Measurements from ENCODE around the gene PA2G4. TPM values are rescaled to one million over a fixed set of nuclear protein-coding genes. Genes with fewer than 3 reads are reported as not detected.

PA2G4 gene
- 213 and 255 TPM in 2 replicates for total RNA-seq

DNA sequence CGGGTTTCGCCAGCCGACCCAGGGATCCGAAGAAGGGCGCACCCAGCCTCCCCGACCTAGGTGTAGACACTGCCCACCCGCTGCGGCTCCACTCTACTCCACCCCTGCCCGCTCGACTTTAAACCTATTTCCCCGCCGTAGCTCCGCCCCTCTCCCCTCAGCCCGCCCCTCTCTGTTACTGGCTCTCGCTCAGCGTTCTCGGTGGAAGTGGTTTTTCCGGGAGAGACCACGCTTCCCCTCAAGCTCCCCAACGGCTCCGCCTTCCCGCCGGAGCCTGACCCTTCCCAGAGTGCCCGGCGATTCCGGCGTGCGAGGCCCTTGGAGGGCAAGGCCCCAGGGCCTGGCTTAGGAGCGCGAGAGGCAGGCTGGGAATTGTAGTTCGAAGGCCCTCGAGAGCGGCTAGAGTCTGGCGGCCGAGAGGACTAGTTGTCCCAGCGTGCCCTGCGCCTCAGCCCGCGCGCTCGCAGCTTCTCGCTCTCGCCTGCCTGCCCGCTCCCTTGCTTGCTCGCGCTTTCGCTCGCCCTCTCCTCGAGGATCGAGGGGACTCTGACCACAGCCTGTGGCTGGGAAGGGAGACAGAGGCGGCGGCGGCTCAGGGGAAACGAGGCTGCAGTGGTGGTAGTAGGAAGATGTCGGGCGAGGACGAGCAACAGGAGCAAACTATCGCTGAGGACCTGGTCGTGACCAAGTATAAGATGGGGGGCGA is at the start of gene PA2G4:
Gene PA2G4, plus strand, starts transcription at position 451 of the 706 bp plus-strand sequence. Its CDS starts 179 bp downstream, at position 630.

DNA sequence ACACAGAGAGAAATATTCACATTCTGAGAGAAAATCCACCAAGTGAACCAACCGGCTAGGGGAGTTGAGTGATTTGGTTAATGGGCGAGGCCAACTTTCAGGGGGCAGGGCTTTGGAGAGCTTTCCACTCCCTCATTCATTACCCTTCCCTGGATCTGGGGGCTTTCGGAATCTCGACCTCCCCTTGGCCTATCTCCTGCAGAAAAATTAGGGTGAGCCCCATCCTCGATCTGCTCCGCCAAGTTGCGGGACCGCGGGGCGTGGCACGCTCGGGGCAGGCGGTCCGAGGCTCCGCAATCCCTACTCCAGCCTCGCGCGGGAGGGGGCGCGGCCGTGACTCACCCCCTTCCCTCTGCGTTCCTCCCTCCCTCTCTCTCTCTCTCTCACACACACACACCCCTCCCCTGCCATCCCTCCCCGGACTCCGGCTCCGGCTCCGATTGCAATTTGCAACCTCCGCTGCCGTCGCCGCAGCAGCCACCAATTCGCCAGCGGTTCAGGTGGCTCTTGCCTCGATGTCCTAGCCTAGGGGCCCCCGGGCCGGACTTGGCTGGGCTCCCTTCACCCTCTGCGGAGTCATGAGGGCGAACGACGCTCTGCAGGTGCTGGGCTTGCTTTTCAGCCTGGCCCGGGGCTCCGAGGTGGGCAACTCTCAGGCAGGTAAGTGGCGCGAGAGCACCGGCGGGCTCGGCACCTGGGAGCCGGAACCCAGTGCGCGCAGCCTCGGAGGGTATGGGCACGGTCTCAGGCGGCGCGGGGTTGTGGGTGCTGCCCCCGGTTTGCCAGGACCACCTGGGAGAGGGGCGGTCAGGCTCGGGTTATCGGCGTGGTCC is 24.4 kb upstream of the PA2G4 start, which contains the start of gene ERBB3:
Gene ERBB3, plus strand, starts transcription at position 443 of the 833 bp plus-strand sequence. Its CDS starts 136 bp downstream, at position 579.

DNA sequence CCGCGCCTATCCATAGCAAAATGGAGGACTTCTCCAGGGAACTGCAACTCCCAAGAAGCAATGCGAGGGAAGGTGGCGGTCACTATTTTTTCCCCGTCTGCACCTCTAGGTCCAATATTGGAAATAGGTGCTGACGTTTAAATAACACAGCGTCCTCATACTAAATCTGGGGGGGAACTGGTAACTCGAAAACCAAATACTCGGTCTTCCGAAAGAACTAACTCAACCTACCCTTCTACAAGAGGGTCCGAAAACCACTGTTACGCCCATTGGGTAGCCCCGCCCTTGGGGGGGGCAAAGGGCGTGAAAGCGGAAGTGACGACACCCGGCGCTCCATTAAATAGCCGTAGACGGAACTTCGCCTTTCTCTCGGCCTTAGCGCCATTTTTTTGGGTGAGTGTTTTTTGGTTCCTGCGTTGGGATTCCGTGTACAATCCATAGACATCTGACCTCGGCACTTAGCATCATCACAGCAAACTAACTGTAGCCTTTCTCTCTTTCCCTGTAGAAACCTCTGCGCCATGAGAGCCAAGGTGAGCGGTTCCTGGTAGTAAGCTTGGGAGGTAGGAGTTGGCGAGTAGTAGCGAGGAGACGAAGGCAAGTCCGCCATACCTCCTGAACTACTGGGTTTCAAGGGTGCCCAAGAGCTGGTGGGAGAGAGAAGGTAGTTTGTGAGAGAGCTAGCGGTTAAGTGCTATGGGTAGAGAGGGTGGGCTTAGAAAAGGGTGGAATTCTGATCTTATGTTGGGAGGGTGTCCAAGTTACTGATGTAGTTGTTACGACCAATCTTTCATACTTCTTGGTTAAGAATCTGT is 12.1 kb downstream of the PA2G4 start, which contains the start of gene RPL41:
Gene RPL41, plus strand, starts transcription at position 367 of the 815 bp plus-strand sequence.

DNA sequence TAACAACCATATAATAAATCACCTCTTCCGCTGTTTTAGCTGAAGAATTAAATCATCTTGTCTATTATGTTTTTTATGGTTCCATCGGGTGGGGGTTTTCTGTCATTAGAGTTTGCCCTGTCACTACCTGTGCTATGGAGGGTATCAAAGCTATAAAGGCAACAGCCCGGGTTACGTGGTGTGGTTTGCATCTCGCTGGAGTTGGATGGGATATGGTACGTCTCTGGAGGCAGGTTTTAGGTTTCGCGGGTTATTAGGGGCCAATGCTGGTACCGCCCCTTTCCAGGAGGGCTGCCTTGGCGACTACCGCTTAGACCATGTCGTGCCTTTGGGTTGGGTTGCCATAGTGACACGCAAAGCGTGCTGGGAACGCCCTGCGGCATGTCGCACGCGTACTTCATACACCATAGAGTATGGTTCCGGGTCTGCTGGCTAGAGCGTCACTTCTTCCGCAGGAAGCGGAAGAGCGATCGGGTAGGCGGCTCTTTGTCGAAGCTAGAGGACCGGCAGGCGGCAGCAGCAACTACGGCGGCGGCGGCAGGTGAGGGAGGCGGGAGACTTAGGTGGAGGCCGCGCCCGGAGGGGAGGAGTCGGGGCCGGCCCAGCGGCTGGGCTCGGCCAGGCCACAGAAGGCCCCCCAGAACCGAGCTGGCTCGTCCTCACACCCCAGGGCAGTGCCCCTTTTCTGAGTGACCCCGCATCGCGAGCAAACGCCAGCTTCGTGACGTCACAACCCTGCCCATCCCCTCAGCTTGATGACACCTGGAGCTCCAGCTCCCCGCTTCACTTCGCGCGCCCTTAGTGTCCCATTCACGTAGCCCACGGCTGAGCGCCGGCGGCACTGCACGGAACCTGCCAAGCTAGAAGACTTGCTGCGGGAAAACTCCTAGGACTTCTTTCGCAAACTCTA is 13.7 kb downstream of the PA2G4 start, which contains the start of gene ZC3H10:
Gene ZC3H10, plus strand, starts transcription at position 489 of the 910 bp plus-strand sequence. CDS start 2,297 bp downstream, outside the sequence.

DNA sequence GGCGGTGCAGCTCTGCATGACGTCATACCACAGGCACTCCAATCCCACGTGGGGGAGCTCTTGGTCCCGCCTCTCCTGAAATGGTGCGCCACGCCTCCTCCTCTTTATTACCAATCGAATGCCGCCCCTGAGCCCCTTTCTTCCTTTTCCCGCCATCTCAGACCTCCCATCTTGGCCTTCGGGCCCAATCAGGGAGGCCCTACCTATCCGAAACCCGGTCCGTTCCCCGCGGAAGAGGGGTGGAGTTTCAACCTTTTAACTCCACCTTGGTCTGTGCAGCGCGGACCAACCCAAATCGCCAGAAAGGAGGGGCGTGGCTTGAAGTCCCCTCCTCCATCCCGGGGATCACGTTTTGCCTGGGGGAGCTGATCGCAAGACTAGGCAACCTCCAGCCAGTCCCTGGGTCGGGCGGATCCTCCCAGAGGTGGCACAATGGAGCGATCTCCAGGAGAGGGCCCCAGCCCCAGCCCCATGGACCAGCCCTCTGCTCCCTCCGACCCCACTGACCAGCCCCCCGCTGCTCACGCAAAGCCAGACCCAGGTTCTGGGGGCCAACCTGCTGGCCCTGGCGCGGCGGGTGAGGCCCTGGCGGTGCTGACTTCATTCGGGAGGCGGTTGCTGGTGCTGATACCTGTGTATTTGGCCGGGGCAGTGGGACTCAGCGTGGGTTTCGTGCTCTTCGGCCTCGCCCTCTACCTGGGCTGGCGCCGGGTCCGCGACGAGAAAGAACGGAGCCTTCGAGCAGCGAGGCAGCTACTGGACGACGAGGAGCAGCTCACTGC is 23.7 kb downstream of the PA2G4 start, which contains the start of gene ESYT1:
Gene ESYT1, plus strand, starts transcription at position 380 of the 782 bp plus-strand sequence. Its CDS starts 53 bp downstream, at position 433.

DNA sequence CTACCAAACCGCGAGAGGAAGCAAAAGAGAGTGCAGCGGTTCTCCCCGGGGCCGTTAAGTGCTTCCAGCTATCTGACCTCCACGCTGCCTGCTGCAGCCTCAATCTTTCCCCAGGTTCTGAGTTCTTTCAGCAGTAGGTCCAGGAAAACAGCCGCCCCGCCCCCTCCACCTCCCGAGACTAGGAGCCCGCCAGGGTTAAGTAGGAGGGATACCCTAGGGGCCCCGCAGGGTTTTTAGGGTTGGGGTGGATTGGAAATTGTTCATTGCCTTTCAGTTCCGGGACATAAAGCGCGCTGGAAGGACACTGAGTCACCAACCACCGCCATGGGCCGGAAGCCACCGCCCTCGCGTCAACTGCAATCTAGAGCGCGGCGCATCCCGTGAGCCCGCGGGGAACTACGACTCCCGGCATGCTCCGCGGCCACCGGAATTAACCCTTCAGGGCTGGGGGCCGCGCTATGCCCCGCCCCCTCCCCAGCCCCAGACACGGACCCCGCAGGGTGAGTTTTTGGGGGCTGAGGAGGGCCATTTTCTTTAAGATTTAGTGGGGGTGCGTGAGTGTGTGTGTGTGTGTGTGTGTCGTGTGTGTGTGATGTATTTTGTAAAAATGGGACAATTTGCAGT is 47.9 kb downstream of the PA2G4 start, which contains the start of gene MYL6B:
Gene MYL6B, plus strand, starts transcription at position 456 of the 624 bp plus-strand sequence. CDS start 1,332 bp downstream, outside the sequence.

DNA sequence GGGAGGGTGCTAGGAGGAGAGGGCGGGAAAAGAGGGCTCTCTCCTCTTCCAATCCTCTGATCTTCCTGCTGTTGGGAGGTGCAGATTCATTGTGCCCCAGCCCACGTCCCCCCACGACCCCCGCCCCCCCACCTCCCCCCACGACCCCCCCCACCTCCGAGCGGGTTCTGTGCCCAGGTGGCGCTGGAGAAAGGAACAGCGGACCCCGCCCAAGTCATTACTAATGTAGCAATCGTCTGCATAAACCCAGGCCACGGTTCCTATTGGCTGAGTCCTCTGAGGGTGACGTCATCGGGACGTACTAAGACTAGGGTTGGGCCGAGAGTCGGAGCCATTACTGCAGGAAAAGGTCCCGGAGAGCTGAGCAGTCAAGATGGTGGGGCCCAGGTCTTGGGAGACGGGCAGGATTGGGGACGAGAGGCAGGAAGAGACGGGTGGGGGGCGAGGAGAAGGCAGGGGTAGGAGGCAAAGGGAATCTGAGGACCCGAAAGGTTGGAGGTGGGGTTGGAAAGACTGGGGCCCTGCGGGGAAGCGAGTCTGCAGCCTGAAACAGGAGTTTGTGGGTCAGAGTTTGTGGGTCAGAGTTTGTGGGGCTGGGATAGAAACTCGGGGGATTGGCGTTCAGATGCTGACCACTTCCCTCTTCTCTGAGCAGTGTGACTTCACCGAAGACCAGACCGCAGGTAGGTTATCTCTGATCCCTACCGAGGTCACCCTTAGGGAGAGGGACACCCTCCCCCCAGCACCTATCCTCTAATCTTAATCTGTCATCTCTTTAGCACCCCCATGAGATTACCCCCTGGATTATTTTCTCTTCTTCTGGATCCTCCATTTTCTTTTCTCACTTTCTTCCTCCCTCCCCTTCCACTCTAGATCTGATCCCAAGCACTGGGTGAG is 53.9 kb downstream of the PA2G4 start, which contains the start of gene MYL6:
Gene MYL6, plus strand, starts transcription at position 331 of the 897 bp plus-strand sequence. Its CDS starts 43 bp downstream, at position 374.

Other genes with a start within 250 kb of the PA2G4 start
- 36.4 TPM in 2 replicates for gene PYM1, start 176.7 kb upstream of the PA2G4 start, total RNA-seq
- 39.3 and 42.8 TPM in 2 replicates for gene DGKA, start 173.4 kb upstream of the PA2G4 start, total RNA-seq
- 0.78 and 1.5 TPM in 2 replicates for gene PMEL, start 138.5 kb upstream of the PA2G4 start, total RNA-seq
- gene CDK2, start 137.7 kb upstream of the PA2G4 start, total RNA-seq, result 19.1 and 45.5 TPM in 2 replicates
- 51.1 and 62.6 TPM in 2 replicates for gene RAB5B, start 130.5 kb upstream of the PA2G4 start, total RNA-seq
- 8.5 and 13.3 TPM in 2 replicates for gene SUOX, start 107.3 kb upstream of the PA2G4 start, total RNA-seq
- gene IKZF4, start 83.5 kb upstream of the PA2G4 start, total RNA-seq, result 0.37 and 1.2 TPM in 2 replicates
- 188 and 387 TPM in 2 replicates for gene RPS26, start 62.6 kb upstream of the PA2G4 start, total RNA-seq
- under 0.01 TPM in 2 replicates for gene ERBB3, start 24.4 kb upstream of the PA2G4 start, total RNA-seq
- 1,499 and 3,572 TPM in 2 replicates for gene RPL41, start 12.1 kb downstream of the PA2G4 start, total RNA-seq
- gene ZC3H10, start 13.7 kb downstream of the PA2G4 start, total RNA-seq, result 6.6 and 8.2 TPM in 2 replicates
- gene ESYT1, start 23.7 kb downstream of the PA2G4 start, total RNA-seq, result 159 and 170 TPM in 2 replicates
- 38.5 and 41.5 TPM in 2 replicates for gene MYL6B, start 48.0 kb downstream of the PA2G4 start, total RNA-seq
- 682 and 1,116 TPM in 2 replicates for gene MYL6, start 53.8 kb downstream of the PA2G4 start, total RNA-seq
- 44.1 and 53.2 TPM in 2 replicates for gene SMARCC2, start 84.9 kb downstream of the PA2G4 start, total RNA-seq
- gene RNF41, start 117.4 kb downstream of the PA2G4 start, total RNA-seq, result 66.3 and 93.3 TPM in 2 replicates
- 25.0 and 31.3 TPM in 2 replicates for gene NABP2, start 119.8 kb downstream of the PA2G4 start, total RNA-seq
- 0.20 TPM in 1 of 2 replicates, not detected in the other for gene SLC39A5, start 125.5 kb downstream of the PA2G4 start, total RNA-seq
- 12.9 and 15.1 TPM in 2 replicates for gene ANKRD52, start 153.8 kb downstream of the PA2G4 start, total RNA-seq
- 4.9 and 5.9 TPM in 2 replicates for gene COQ10A, start 162.4 kb downstream of the PA2G4 start, total RNA-seq
- gene CS, start 195.8 kb downstream of the PA2G4 start, total RNA-seq, result 184 and 217 TPM in 2 replicates
- gene CNPY2, start 211.4 kb downstream of the PA2G4 start, total RNA-seq, result 58.8 and 92.6 TPM in 2 replicates
- gene PAN2, start 229.4 kb downstream of the PA2G4 start, total RNA-seq, result 25.0 and 27.8 TPM in 2 replicates
- gene IL23A, start 234.3 kb downstream of the PA2G4 start, total RNA-seq, result 0.20 TPM in 1 of 2 replicates, not detected in the other